Uterus (tissue), 2 donors: ENCODE measurements around the gene HECTD1.

Source experiments
- POLR2A ChIP-seq, 2 donors: fragments of 450-650 bp; IDR thresholded peaks; one replicate each; pipeline ENCODE4 v1.6.1; 2016; ENCODE audit warnings: antibody characterized with exemption in 2 of 2, mild to moderate bottlenecking in 1 of 2, moderate library complexity in 1 of 2
- TF ChIP-seq, protein P1 (sequence below), 4 experiments: fragments of 200-600 bp in 2 of 4; fragments of 450-650 bp in 2 of 4; sonication (generic) in 2 of 4; IDR thresholded peaks; one replicate each; pipeline ENCODE4 v1.5.1; 2016 to 2019; ENCODE audit warnings: antibody characterized with exemption in 4 of 4, mild to moderate bottlenecking in 2 of 4, moderate library complexity in 1 of 4

DNA sequence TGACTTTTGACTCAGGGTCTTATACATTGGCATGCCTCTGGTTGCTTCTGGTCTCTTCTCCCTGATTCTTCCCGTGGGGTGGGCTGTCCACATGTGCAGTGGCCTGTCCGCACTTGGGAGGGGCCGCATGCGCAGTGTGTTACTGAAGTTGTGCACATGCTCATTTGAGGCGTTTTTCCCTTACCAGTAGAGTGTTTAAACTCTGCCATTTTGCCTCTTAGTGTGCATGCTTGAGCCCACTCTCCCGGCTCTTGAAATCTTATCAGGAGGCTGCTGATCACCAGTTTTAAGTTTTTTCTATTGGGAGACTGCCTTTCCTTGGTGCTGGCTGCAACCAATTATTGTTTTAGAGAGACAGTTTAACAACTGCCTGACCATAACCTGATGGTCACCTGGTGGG lies 32.1 kb upstream of the HECTD1 start:
- TF ChIP-seq, protein P1, sequence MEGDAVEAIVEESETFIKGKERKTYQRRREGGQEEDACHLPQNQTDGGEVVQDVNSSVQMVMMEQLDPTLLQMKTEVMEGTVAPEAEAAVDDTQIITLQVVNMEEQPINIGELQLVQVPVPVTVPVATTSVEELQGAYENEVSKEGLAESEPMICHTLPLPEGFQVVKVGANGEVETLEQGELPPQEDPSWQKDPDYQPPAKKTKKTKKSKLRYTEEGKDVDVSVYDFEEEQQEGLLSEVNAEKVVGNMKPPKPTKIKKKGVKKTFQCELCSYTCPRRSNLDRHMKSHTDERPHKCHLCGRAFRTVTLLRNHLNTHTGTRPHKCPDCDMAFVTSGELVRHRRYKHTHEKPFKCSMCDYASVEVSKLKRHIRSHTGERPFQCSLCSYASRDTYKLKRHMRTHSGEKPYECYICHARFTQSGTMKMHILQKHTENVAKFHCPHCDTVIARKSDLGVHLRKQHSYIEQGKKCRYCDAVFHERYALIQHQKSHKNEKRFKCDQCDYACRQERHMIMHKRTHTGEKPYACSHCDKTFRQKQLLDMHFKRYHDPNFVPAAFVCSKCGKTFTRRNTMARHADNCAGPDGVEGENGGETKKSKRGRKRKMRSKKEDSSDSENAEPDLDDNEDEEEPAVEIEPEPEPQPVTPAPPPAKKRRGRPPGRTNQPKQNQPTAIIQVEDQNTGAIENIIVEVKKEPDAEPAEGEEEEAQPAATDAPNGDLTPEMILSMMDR (IDR thresholded peaks at IDR 0.05), result no peak
- no peak for TF ChIP-seq POLR2A (IDR thresholded peaks at IDR 0.05)
